MM.1S (cell line): ENCODE results near the gene INTS2.

ENCODE experiments used
- CTCF ChIP-seq: fragments of 300-600 bp; sonication (generic); IDR thresholded peaks from 2 replicates; pipeline ENCODE4 v1.5.1; 2016; ENCODE audit warnings: antibody characterized with exemption, low read length, mixed read lengths
- EZH2 ChIP-seq: fragments of 300-600 bp; sonication (generic); optimal IDR thresholded peaks from 2 replicates; pipeline ENCODE3; 2017; ENCODE audit warnings: low read depth, mild to moderate bottlenecking, antibody characterized with exemption, low read length, mixed read lengths
- EZH2phosphoT487 ChIP-seq: fragments of 300-600 bp; sonication (generic); IDR thresholded peaks from 2 replicates; pipeline ENCODE4 v1.6.1; 2018; ENCODE audit warnings: antibody characterized with exemption, low read length

GRCh38 chr17:61875804-61876203 is 52.0 kb downstream of the INTS2 start:
- TF ChIP-seq EZH2phosphoT487, result no peak
- TF ChIP-seq CTCF, result no peak
- no peak for TF ChIP-seq EZH2
